ENCODE measurements around the gene FDX1.

FDX1 gene

GRCh38 chr11:110513259-110513801 lies 83.6 kb downstream of the FDX1 start:
- DNase-seq, result no peak

GRCh38 chr11:110513846-110514437 lies 84.2 kb downstream of the FDX1 start:
- DNase-seq, result no peak
